HepG2 (cell line): Measurements from ENCODE around the gene MARK2. TPM values are rescaled to one million over a fixed set of nuclear protein-coding genes. Genes with fewer than 3 reads are reported as not detected.

Source experiments
- ATF7-NPFF ChIP-seq: sonication (generic); formaldehyde crosslinking; IDR thresholded peaks from 2 replicates; pipeline ENCODE4 v1.8.1; 2023; ENCODE audit warnings: mild to moderate bottlenecking, low read depth, missing genetic modification reagents, moderate library complexity
- DMAP1 ChIP-seq: IDR thresholded peaks from 2 replicates; pipeline ENCODE4 v1.6.1; 2016
- FOXA1 ChIP-seq, 2 experiments: fragments of 450-650 bp in 1 of 2; sonication (generic) in 1 of 2; formaldehyde crosslinking in 1 of 2; IDR thresholded peaks; 2 replicates each; pipeline versions ENCODE4 v1.4.0 to v1.6.1; 2016 to 2020; ENCODE audit warnings: missing genetic modification reagents in 1 of 2
- FOXK1 ChIP-seq: sonication (generic); formaldehyde crosslinking; IDR thresholded peaks from 2 replicates; pipeline ENCODE4 v1.4.0; 2020; ENCODE audit warnings: low read depth, missing genetic modification reagents, borderline replicate concordance
- FOXK2 ChIP-seq: fragments of 450-650 bp; IDR thresholded peaks from 2 replicates; pipeline ENCODE4 v1.6.1; 2016
- KAT2B ChIP-seq: fragments of 150-350 bp; IDR thresholded peaks from 2 replicates; pipeline ENCODE4 v1.6.1; 2014; ENCODE audit warnings: low read depth, low read length, borderline replicate concordance
- KLF6 ChIP-seq: IDR thresholded peaks from 2 replicates; pipeline ENCODE4 v1.8.0; 2016; ENCODE audit warnings: missing biosample characterization, missing genetic modification reagents
- MEIS2 ChIP-seq: sonication (generic); formaldehyde crosslinking; IDR thresholded peaks from 2 replicates; pipeline ENCODE4 v1.9.0; 2021; ENCODE audit warnings: mild to moderate bottlenecking, missing genetic modification reagents
- MTA1 ChIP-seq: sonication (generic); formaldehyde crosslinking; IDR thresholded peaks from 2 replicates; pipeline ENCODE4 v1.4.0; 2020; ENCODE audit warnings: missing genetic modification reagents, mild to moderate bottlenecking, borderline replicate concordance
- MYPOP ChIP-seq: sonication (generic); formaldehyde crosslinking; IDR thresholded peaks from 2 replicates; pipeline ENCODE4 v1.8.1; 2023; ENCODE audit warnings: mild to moderate bottlenecking, moderate library complexity, missing genetic modification reagents
- SNRNP70 ChIP-seq: fragments of 200-400 bp; formaldehyde crosslinking; IDR thresholded peaks from 2 replicates; pipeline ENCODE4 v1.6.1; 2017; ENCODE audit warnings: mild to moderate bottlenecking, low read depth, low read length, moderate library complexity
- SRF ChIP-seq: IDR thresholded peaks from 2 replicates; pipeline ENCODE4 v1.6.1; 2011; ENCODE audit warnings: mild to moderate bottlenecking, low read depth, low read length, moderate library complexity
- XRCC5 ChIP-seq: fragments of 200-400 bp; formaldehyde crosslinking; optimal IDR thresholded peaks from 2 replicates; pipeline ENCODE3; 2017; ENCODE audit warnings: mild to moderate bottlenecking, low read length
- ZBTB37 ChIP-seq: sonication (generic); formaldehyde crosslinking; IDR thresholded peaks from 2 replicates; pipeline ENCODE4 v1.4.0; 2020; ENCODE audit warnings: mild to moderate bottlenecking, missing genetic modification reagents
- ZFP36L2 ChIP-seq: sonication (generic); formaldehyde crosslinking; IDR thresholded peaks from 2 replicates; pipeline ENCODE4 v1.4.0; 2020; ENCODE audit warnings: missing genetic modification reagents
- ZFP37 ChIP-seq: sonication (generic); formaldehyde crosslinking; IDR thresholded peaks from 2 replicates; pipeline ENCODE4 v1.4.0; 2020; ENCODE audit warnings: missing genetic modification reagents, borderline replicate concordance
- ZMYM4 ChIP-seq: sonication (generic); formaldehyde crosslinking; IDR thresholded peaks from 2 replicates; pipeline ENCODE4 v1.8.1; 2023; ENCODE audit warnings: mild to moderate bottlenecking, missing genetic modification reagents
- ZNF224 ChIP-seq: sonication (generic); formaldehyde crosslinking; IDR thresholded peaks from 2 replicates; pipeline ENCODE4 v1.5.0; 2020; ENCODE audit warnings: mild to moderate bottlenecking, missing genetic modification reagents
- ZNF280B ChIP-seq: sonication (generic); formaldehyde crosslinking; IDR thresholded peaks from 2 replicates; pipeline ENCODE4 v1.5.0; 2020; ENCODE audit warnings: missing genetic modification reagents, mild to moderate bottlenecking, borderline replicate concordance
- ZNF609 ChIP-seq: sonication (generic); formaldehyde crosslinking; IDR thresholded peaks from 2 replicates; pipeline ENCODE4 v1.4.0; 2020; ENCODE audit warnings: mild to moderate bottlenecking, missing genetic modification reagents, borderline replicate concordance
- ZSCAN12 ChIP-seq: sonication (generic); formaldehyde crosslinking; IDR thresholded peaks from 2 replicates; pipeline ENCODE4 v1.9.0; 2021; ENCODE audit warnings: mild to moderate bottlenecking, missing genetic modification reagents
- ZSCAN31 ChIP-seq: sonication (generic); formaldehyde crosslinking; IDR thresholded peaks from 2 replicates; pipeline ENCODE4 v1.5.0; 2020; ENCODE audit warnings: low read depth, mild to moderate bottlenecking, missing genetic modification reagents
- polyA plus RNA-seq, 8 experiments: library from polyadenylated mRNA; depleted of rRNA in 3 of 8; stranded (reverse) in 7 of 8; unstranded in 1 of 8; fragments of >200 nt; fragmentation: Illumina TruSeq in 4 of 8; extraction: Trizol in 4 of 8; gene quantifications; 2 replicates each; pipeline versions ENCODE4 v1.2.1 to v1.2.3, GENCODE V29; 2011 to 2016; ENCODE audit warnings: low read depth in 4 of 8, missing spikeins in 1 of 8, mixed read lengths in 1 of 8; ENCODE audit not compliant: insufficient read depth in 1 of 8
- total RNA-seq, 5 experiments: library from RNA; depleted of rRNA; stranded (reverse); fragments of >200 nt; fragmentation: Illumina TruSeq; extraction: Trizol; gene quantifications; 2 replicates each; pipeline ENCODE4 v1.2.3, GENCODE V29; 2016; ENCODE audit warnings: low read depth in 1 of 5

The MARK2 gene
- total and polyA plus RNA-seq, 2 of the 13 experiments (the other 11 are each of a cell fraction or from before 2014, with no cell fraction given): 13.5 to 13.9 TPM

- TF ChIP-seq ZSCAN12 (no peak), SNRNP70 (no peak), ZBTB37 (CRISPR knock-in tag) (no peak), FOXK1 (no peak), ZFP37 (no peak), ZSCAN31 (CRISPR knock-in tag) (0 out of 2 replicates have a peak, but pooled peaks have one; percentile 40), SRF (no peak), ZNF224 (CRISPR knock-in tag) (peak; percentile 79), MYPOP (CRISPR knock-in tag) (no peak), MEIS2 (CRISPR knock-in tag) (0 out of 2 replicates have a peak, but pooled peaks have one; percentile 18), ZFP36L2 (CRISPR knock-in tag) (no peak), XRCC5 (peak; percentile 23), ZNF609 (no peak), FOXK2 (no peak), ZMYM4 (CRISPR knock-in tag) (0 out of 2 replicates have a peak, but pooled peaks have one; percentile 30), FOXA1 (IDR thresholded peaks at IDR 0.05) (no peak), FOXA1 (CRISPR knock-in tag; IDR thresholded peaks at IDR 0.05) (no peak), ZNF280B (CRISPR knock-in tag) (no peak), MTA1 (CRISPR knock-in tag) (no peak), ATF7-NPFF (CRISPR knock-in tag) (no peak), KAT2B (no peak), DMAP1 (CRISPR knock-in tag) (no peak), KLF6 (CRISPR knock-in tag) (no peak)
Observed at GRCh38 chr11:63837027-63837688, 1.8 kb upstream of the MARK2 start (continued).
